ENCODE data around the gene MTR.

DNA sequence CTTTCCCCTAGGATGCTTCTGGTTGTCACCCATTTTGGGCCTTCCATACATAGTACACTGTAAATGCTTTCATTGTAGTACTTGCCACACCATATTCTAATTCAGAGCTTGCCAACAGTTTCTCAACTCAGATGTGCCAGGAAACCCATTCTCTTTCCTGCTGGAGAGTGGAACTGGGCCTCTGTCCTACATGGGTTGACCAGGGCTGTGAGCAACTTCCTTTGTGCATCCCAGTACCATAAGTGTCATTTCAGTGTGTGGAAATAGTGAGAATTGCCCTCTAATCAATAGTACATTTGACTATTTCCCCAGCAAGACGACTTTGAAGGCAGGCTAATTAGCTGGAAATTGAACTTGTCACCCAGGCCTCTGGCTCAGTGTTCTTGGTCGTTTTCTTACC lies 74.8 kb downstream of the MTR start:
- TF ChIP-seq, protein P1, sequence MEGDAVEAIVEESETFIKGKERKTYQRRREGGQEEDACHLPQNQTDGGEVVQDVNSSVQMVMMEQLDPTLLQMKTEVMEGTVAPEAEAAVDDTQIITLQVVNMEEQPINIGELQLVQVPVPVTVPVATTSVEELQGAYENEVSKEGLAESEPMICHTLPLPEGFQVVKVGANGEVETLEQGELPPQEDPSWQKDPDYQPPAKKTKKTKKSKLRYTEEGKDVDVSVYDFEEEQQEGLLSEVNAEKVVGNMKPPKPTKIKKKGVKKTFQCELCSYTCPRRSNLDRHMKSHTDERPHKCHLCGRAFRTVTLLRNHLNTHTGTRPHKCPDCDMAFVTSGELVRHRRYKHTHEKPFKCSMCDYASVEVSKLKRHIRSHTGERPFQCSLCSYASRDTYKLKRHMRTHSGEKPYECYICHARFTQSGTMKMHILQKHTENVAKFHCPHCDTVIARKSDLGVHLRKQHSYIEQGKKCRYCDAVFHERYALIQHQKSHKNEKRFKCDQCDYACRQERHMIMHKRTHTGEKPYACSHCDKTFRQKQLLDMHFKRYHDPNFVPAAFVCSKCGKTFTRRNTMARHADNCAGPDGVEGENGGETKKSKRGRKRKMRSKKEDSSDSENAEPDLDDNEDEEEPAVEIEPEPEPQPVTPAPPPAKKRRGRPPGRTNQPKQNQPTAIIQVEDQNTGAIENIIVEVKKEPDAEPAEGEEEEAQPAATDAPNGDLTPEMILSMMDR (IDR thresholded peaks at IDR 0.05; ENCODE audit: low read length), result no peak
- TF ChIP-seq EZH2 (IDR thresholded peaks at IDR 0.05; ENCODE audit: borderline replicate concordance, low read length), result no peak
